DND-41 (cell line): ENCODE results near the gene RASAL1.

Source experiments
- ATAC-seq: fragments of 200-7000 bp; cut with Tn5 transposase; 3 replicates; pipeline ENCODE4 v1.9.1; 2021; ENCODE audit warnings: low read depth; ENCODE audit not compliant: insufficient read depth
- DNase-seq: peaks from one replicate; pipeline ENCODE4 v3.0.0-alpha.2; 2020
- H2AFZ ChIP-seq: 2 replicates; pipeline ENCODE4 v1.6.0; 2012; ENCODE audit warnings: low read depth, low read length
- H3K27ac ChIP-seq: 2 replicates; pipeline ENCODE4 v1.5.1; 2012; ENCODE audit warnings: low read length, inconsistent platforms
- H3K27me3 ChIP-seq: fragments of 200-600 bp; sonication (generic); 2 replicates; pipeline ENCODE4 v1.6.0; 2012; ENCODE audit warnings: low read length, mild to moderate bottlenecking, inconsistent platforms; ENCODE audit not compliant: insufficient read depth, poor library complexity
- H3K36me3 ChIP-seq: 2 replicates; pipeline ENCODE4 v1.5.1; 2012; ENCODE audit warnings: low read length, inconsistent platforms; ENCODE audit not compliant: insufficient read depth
- H3K4me1 ChIP-seq: 2 replicates; pipeline ENCODE4 v1.5.1; 2012; ENCODE audit warnings: mild to moderate bottlenecking, low read length; ENCODE audit not compliant: insufficient read depth
- H3K4me2 ChIP-seq: 2 replicates; pipeline ENCODE4 v1.6.0; 2012; ENCODE audit warnings: mild to moderate bottlenecking, moderate library complexity, low read length, inconsistent platforms; ENCODE audit not compliant: insufficient read depth
- H3K4me3 ChIP-seq, 2 experiments: fragments of 200-600 bp in 1 of 2; shearing (Covaris generic) in 1 of 2; 2 replicates each; pipeline ENCODE4 v1.5.1; 2012 to 2016; ENCODE audit warnings: inconsistent platforms in 2 of 2, low read length in 2 of 2, mild to moderate bottlenecking in 2 of 2, low read depth in 1 of 2, moderate library complexity in 1 of 2
- H3K79me2 ChIP-seq: 2 replicates; pipeline ENCODE4 v1.6.0; 2012; ENCODE audit warnings: low read length, inconsistent platforms; ENCODE audit not compliant: insufficient read depth
- H3K9ac ChIP-seq: 2 replicates; pipeline ENCODE4 v1.6.0; 2012; ENCODE audit warnings: low read depth, mild to moderate bottlenecking, inconsistent platforms, low read length, moderate library complexity
- H3K9me3 ChIP-seq: 2 replicates; pipeline ENCODE4 v1.5.1; 2012; ENCODE audit warnings: low read length, moderate library complexity, mild to moderate bottlenecking, inconsistent platforms; ENCODE audit not compliant: insufficient read depth, severe bottlenecking
- H4K20me1 ChIP-seq: 2 replicates; pipeline ENCODE4 v1.6.0; 2012; ENCODE audit warnings: low read length; ENCODE audit not compliant: insufficient read depth
- EZH2 ChIP-seq: IDR thresholded peaks from 3 replicates; pipeline ENCODE4 v1.6.1; 2012; ENCODE audit warnings: borderline replicate concordance, low read depth, mild to moderate bottlenecking, moderate library complexity, low read length, inconsistent platforms; ENCODE audit not compliant: severe bottlenecking
- TF ChIP-seq, protein P1 (sequence below): IDR thresholded peaks from 2 replicates; pipeline ENCODE4 v1.5.1; 2012; ENCODE audit warnings: borderline replicate concordance, low read length, moderate library complexity, mild to moderate bottlenecking; ENCODE audit not compliant: poor library complexity, severe bottlenecking; ENCODE audit errors: extremely low read depth

RASAL1 gene

DNA sequence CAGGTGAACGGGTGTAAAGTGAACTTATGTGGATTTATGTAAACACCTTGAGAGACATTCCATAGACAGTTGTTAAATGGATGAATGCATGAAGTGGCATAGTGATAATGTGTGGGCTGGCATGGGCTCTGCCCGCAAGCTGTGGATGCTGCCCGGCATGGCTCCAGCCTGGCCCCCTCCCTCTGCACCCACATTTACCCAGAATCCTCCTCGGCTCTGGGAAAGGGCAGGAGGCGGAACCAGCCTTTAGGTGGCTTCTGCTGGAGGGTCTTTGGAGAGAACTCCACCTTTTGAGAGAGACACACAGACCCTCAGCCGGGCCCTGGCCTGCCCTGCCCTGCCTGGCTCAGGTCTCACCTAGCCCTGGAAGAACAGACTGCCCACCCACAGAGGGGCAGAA lies 18.7 kb downstream of the RASAL1 start:
- peak; percentile 29; the same call in 2 of the 3 replicates for ATAC-seq
- Histone ChIP-seq H4K20me1 (no peaks in the 10 kb centered on the region), H2AFZ (no peak overlapping the region), H3K27ac (no peak overlapping the region), H3K4me3 (no peak overlapping the region), H3K27me3 (no peaks in the 10 kb centered on the region), H3K36me3 (no peaks in the 10 kb centered on the region), H3K9ac (no peak overlapping the region), H3K4me2 (no peak overlapping the region), H3K9me3 (no peaks in the 10 kb centered on the region), H3K4me1 (no peaks in the 10 kb centered on the region), H3K79me2 (no peaks in the 10 kb centered on the region)
- DNase-seq: no peak
- TF ChIP-seq, protein P1, sequence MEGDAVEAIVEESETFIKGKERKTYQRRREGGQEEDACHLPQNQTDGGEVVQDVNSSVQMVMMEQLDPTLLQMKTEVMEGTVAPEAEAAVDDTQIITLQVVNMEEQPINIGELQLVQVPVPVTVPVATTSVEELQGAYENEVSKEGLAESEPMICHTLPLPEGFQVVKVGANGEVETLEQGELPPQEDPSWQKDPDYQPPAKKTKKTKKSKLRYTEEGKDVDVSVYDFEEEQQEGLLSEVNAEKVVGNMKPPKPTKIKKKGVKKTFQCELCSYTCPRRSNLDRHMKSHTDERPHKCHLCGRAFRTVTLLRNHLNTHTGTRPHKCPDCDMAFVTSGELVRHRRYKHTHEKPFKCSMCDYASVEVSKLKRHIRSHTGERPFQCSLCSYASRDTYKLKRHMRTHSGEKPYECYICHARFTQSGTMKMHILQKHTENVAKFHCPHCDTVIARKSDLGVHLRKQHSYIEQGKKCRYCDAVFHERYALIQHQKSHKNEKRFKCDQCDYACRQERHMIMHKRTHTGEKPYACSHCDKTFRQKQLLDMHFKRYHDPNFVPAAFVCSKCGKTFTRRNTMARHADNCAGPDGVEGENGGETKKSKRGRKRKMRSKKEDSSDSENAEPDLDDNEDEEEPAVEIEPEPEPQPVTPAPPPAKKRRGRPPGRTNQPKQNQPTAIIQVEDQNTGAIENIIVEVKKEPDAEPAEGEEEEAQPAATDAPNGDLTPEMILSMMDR: no peak
- no peak for TF ChIP-seq EZH2

DNA sequence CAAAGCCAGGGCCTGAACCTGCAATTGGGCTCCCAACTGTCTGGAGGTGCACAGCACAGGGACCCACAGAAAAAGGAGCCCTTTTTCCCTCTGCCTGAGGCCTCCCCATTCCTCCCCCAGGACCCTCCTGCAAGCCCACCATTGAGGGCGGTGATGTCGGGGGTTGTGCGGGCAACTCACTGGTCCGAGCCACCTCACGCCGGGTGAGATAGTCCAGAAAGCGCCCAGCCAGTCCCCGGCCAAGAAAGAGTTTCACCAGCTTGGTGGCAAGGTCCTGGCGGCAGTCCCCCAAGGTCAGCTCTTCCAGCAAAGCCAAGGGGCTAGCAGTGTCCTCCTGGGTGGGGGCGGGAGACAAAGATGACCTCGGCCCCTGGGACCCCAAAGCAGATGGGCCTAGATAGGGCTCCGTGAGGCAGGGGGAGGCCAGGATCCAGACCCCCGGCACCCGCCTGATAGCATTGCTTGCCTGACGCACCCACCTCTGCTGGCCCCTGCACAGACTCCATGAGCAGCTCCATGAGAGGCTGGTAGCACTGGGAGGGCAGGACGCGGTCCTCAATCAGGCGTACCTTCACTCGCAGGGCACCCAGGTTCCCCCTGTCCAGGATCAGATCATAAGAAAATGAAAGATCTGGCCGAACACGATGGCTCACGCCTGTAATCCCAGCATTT lies 20.0 kb downstream of the RASAL1 start:
- no peak overlapping the region for H3K4me3 ChIP-seq
- no peak overlapping the region for H3K4me2 ChIP-seq
- DNase-seq: no peak
- no peaks in the 10 kb centered on the region for H3K79me2 ChIP-seq
- no peak for TF ChIP-seq EZH2
- TF ChIP-seq, protein P1: no peak
- H3K9me3 ChIP-seq: no peaks in the 10 kb centered on the region
- H3K36me3 ChIP-seq: no peaks in the 10 kb centered on the region
- H3K9ac ChIP-seq: no peak overlapping the region
- no peaks in the 10 kb centered on the region for H3K4me1 ChIP-seq
- no peak overlapping the region for H2AFZ ChIP-seq
- ATAC-seq: no peak
- H3K27ac ChIP-seq: no peak overlapping the region
- no peaks in the 10 kb centered on the region for H3K27me3 ChIP-seq
- H4K20me1 ChIP-seq: no peaks in the 10 kb centered on the region

GRCh38 chr12:113114447-113115178 lies 20.9 kb downstream of the RASAL1 start:
- Histone ChIP-seq H3K36me3 (no peaks in the 10 kb centered on the region), H3K79me2 (no peaks in the 10 kb centered on the region), H3K9me3 (no peaks in the 10 kb centered on the region), H3K9ac (no peak overlapping the region), H3K27ac (no peak overlapping the region), H3K27me3 (no peaks in the 10 kb centered on the region), H3K4me3 (no peak overlapping the region), H2AFZ (no peak overlapping the region), H3K4me2 (no peak overlapping the region), H3K4me1 (no peaks in the 10 kb centered on the region), H4K20me1 (no peaks in the 10 kb centered on the region)
- no peak for DNase-seq
- no peak for ATAC-seq
- TF ChIP-seq, protein P1: no peak
- TF ChIP-seq EZH2: no peak
